WERI-Rb-1 (cell line): Measurements from ENCODE around the gene GJB5.
"Not testable (repeated sequence)": the region's sequence is repeated elsewhere in the genome, so short reads cannot be mapped to it uniquely, and the experiment has no call there.

Experiments used
- DNase-seq: peaks from one replicate; pipeline ENCODE4 v3.0.0-alpha.2; 2020
- H3K27ac ChIP-seq: fragments of 250-450 bp; sonication (Bioruptor Pico); 2 replicates; pipeline ENCODE4 v1.5.1; 2020; ENCODE audit warnings: mild to moderate bottlenecking, moderate library complexity
- H3K27me3 ChIP-seq: fragments of 250-450 bp; sonication (Bioruptor Pico); 2 replicates; pipeline ENCODE4 v1.5.1; 2021; ENCODE audit warnings: mild to moderate bottlenecking, low read depth, moderate library complexity; ENCODE audit not compliant: insufficient read depth, severe bottlenecking
- H3K36me3 ChIP-seq: fragments of 250-450 bp; sonication (Bioruptor Pico); 2 replicates; pipeline ENCODE4 v1.5.1; 2020; ENCODE audit warnings: mild to moderate bottlenecking, moderate library complexity
- H3K4me3 ChIP-seq: 2 replicates; pipeline ENCODE4 v1.5.1; 2011; ENCODE audit warnings: low read depth, mild to moderate bottlenecking, control low read depth, low read length
- H3K9me3 ChIP-seq: fragments of 250-450 bp; sonication (Bioruptor Pico); 2 replicates; pipeline ENCODE4 v1.5.1; 2021; ENCODE audit warnings: mild to moderate bottlenecking, moderate library complexity; ENCODE audit not compliant: severe bottlenecking
- TF ChIP-seq, protein P1 (sequence below): IDR thresholded peaks from 2 replicates; pipeline ENCODE4 v1.5.1; 2011; ENCODE audit warnings: low read depth, mild to moderate bottlenecking, control low read depth, inconsistent platforms, low read length

The GJB5 gene

DNA sequence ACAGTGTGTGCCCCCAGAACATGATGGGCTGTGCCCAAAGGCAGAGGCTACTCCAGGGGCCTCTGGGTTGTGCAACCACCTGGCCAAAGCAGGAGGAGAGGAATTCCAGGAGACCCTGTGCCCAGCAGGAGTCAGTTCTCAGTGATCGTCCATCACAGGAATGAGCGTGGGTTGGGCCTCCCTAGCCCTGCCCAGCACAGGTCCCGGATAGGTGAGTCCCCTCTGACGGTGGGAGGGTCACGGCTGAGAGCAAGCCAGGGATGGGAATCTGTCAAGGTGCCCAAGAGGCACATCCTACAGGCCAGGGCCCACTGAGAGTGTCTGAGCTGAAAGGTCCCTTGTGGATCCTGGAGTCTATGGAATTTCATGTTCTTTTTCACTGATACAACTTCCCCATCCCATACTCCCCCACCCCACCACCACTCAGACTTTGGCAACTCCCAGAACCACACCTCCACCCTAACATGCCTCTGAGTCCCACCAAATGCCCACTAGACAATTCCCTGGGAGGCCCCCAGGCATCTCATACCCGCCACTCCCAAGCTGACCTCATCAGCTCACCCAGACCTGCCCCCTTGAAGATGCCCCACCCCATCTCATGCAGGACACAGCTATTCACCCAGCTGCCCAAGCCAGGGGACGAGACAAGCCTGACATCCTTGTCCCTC lies 7.8 kb downstream of the GJB5 start:
- Histone ChIP-seq H3K27ac (no peak overlapping the region), H3K36me3 (no peaks in the 10 kb centered on the region), H3K27me3 (peaks cover 91% of the 10 kb centered on the region), H3K9me3 (no peaks in the 10 kb centered on the region), H3K4me3 (no peak overlapping the region)
- TF ChIP-seq, protein P1, sequence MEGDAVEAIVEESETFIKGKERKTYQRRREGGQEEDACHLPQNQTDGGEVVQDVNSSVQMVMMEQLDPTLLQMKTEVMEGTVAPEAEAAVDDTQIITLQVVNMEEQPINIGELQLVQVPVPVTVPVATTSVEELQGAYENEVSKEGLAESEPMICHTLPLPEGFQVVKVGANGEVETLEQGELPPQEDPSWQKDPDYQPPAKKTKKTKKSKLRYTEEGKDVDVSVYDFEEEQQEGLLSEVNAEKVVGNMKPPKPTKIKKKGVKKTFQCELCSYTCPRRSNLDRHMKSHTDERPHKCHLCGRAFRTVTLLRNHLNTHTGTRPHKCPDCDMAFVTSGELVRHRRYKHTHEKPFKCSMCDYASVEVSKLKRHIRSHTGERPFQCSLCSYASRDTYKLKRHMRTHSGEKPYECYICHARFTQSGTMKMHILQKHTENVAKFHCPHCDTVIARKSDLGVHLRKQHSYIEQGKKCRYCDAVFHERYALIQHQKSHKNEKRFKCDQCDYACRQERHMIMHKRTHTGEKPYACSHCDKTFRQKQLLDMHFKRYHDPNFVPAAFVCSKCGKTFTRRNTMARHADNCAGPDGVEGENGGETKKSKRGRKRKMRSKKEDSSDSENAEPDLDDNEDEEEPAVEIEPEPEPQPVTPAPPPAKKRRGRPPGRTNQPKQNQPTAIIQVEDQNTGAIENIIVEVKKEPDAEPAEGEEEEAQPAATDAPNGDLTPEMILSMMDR: no peak
- DNase-seq: no peak

DNA sequence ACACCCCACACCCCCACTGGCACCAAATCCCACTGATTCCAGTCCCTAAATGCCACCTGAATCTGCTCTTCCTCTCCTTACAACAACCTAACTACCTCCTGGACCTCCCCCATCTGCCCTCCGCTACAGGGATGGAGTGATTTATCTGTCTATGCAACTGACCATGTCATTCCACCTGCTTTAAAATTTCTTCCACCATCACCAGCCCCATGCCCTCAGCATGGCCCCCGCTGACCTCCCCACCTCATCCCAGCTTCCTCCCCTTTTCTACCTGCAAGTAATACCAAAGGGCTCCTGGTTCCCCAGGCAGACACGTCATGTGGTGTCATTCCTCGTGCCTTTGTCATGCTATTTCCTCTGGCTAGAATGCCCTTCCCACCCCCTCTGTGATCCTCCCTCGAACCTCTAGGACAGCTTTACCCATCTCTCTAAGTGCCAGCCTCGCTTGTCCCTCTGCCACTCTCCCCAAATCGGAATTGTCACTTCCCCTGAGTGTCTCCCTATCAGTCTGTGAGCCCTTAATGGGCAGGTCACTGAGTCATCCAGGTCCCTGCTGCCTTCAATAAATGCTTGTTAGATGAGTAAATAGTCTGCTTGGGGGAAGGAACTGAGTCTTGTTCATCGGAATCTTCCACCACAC lies 8.4 kb downstream of the GJB5 start:
- DNase-seq: no peak
- Histone ChIP-seq H3K27ac (no peak overlapping the region), H3K27me3 (peaks cover 90% of the 10 kb centered on the region), H3K36me3 (no peaks in the 10 kb centered on the region), H3K4me3 (no peak overlapping the region), H3K9me3 (no peaks in the 10 kb centered on the region)
- TF ChIP-seq, protein P1: no peak

DNA sequence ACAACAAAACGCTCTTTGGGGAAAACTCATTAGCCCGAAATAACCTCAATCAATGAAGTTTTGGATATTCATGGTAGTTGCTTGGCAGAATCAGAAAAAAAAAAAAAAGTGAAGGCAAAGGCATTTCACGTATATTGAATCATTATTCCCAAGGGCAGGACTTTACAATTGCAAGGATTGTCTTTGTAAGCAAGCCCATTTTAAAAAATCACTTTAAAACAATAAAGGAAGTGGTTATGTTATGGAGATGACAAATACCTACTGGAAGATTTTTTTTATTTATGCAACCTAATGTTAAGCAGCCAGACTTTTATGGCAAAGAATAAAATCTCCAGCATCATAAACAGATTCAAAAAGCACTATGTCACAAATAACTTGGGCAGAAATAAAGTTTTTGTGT lies 14.0 kb downstream of the GJB5 start:
- DNase-seq: no peak
- Histone ChIP-seq H3K27ac (no peak overlapping the region), H3K9me3 (no peaks in the 10 kb centered on the region), H3K36me3 (no peaks in the 10 kb centered on the region), H3K4me3 (no peak overlapping the region), H3K27me3 (peaks cover 77% of the 10 kb centered on the region)
- TF ChIP-seq, protein P1: no peak

DNA sequence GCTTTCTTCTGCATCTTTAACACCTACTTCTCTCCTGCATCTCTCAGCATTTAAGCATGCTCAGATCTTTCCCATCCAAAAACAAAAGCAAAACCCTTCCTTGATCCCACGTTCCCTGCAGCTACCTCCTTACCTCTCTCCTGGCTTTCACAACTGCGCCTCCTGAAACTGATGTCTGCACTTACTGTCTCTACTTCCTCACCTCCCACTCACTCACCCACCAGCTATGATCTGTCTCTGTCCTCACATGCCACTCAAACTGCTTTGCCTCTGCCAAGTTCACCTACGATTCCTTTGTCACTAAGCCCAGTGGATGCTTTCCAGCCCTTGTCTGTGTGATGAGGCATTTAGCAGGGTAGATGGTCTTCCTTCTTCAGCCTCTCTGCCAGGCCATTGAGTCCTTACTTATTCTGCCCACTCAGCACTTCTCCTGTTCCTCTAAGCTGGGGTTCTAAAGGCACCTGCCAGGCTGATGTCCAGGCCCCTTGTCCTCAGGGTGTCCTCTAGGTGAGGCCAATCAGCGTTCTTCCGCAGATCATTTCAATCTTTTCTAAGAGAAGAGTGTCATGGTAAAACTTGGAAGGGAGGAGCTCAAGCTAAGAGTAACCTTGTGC lies 16.2 kb downstream of the GJB5 start:
- Histone ChIP-seq H3K4me3 (no peak overlapping the region), H3K27ac (no peak overlapping the region), H3K27me3 (peaks cover 74% of the 10 kb centered on the region), H3K9me3 (no peaks in the 10 kb centered on the region), H3K36me3 (no peaks in the 10 kb centered on the region)
- no peak for DNase-seq
- TF ChIP-seq, protein P1: no peak

DNA sequence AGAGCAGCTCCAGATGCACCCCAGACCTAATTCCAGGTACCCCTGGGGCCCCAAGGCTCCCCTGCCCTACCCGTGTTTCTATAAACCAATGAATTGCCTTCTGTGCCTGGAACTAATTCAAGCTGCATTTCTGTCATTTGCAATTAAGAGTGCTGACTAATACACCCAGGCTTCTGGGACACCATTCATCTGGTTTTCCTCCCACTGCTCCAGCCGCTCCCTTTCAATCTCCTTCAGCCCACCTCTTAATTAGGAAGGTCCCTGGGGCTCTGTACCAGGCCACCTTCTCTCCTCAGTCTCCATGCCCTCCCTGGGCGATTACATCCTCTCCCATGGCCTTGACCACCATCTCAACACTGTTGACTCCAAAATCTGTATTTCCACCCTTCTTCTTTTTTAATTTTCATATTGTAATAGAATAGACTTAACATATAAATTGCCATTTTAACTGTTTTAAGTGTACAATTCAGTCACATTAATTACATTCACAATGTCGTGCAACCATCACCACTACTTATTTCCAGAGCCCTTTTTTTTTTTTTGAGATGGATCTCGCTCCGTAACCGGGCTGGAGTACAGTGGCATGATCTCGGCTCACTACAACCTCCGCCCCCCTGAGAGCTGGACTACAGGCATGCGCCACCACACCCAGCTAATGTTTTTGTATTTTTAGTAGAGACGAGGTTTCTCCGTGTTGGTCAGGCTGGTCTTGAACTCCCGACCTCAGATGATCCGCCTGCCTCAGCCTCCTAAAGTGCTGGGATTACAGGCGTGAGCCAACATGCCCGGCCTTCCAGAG lies 16.9 kb downstream of the GJB5 start:
- no peak overlapping the region for H3K27ac ChIP-seq
- TF ChIP-seq, protein P1: no peak
- H3K36me3 ChIP-seq: no peaks in the 10 kb centered on the region
- DNase-seq: no peak
- peaks cover 68% of the 10 kb centered on the region for H3K27me3 ChIP-seq
- no peak overlapping the region for H3K4me3 ChIP-seq
- no peaks in the 10 kb centered on the region for H3K9me3 ChIP-seq

DNA sequence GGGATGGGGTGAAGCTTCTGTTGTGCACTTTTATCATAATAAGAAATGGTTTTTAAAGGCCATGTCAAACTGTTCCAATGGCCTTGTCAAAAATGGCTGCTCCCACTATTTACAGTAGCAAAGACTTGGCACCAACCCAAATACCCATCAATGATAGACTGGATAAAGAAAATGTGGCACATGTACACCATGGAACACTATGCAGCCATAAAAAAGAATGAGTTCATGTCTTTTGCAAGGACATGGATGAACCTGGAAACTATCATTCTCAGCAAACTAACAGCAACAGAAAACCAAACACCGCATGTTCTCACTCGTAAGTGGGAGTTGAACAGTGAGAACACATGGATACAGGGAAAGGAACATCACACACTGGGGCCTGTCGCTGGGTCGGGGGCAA lies 18.3 kb downstream of the GJB5 start:
- not testable (repeated sequence) for H3K4me3 ChIP-seq, H3K36me3 ChIP-seq, H3K9me3 ChIP-seq, H3K27ac ChIP-seq, DNase-seq
- peaks cover 60% of the 10 kb centered on the region for H3K27me3 ChIP-seq
